SK-N-SH (cell line): ENCODE measurements around the gene PPP1R3G. TPM values are rescaled to one million over a fixed set of nuclear protein-coding genes. Genes with fewer than 3 reads are reported as not detected.
"Not testable (repeated sequence)": the region's sequence is repeated elsewhere in the genome, so short reads cannot be mapped to it uniquely, and the experiment has no call there.

ENCODE experiments used
- CTCF ChIA-PET: fragments of 300-600, 350-600 bp; formaldehyde crosslinking; extraction: SDS; loops from one replicate; lab custom pipeline; 2021; lab: Yijun Ruan, JAX
- POLR2A ChIA-PET: fragments of 350-600 bp; sonication (Branson Sonifier 250); formaldehyde crosslinking; extraction: SDS; loops from one replicate; lab custom pipeline; 2020; ENCODE audit warnings: antibody characterized with exemption, inconsistent platforms; lab: Yijun Ruan, JAX
- DNase-seq: peaks from one replicate; pipeline ENCODE4 v3.0.0; 2012
- H2AFZ ChIP-seq: fragments of 200-600 bp; sonication (generic); 2 replicates; pipeline ENCODE4 v1.8.1; 2016; ENCODE audit warnings: antibody characterized with exemption, mild to moderate bottlenecking, low read depth
- H3F3A ChIP-seq: fragments of 200-600 bp; sonication (generic); replicated peaks from 2 replicates; pipeline ENCODE3; 2016; ENCODE audit warnings: antibody characterized with exemption, mild to moderate bottlenecking; ENCODE audit not compliant: insufficient read depth
- H3K27ac ChIP-seq, 2 experiments: fragments of 200-500 bp in 1 of 2; fragments of 200-600 bp in 1 of 2; sonication (Bioruptor generic) in 1 of 2; sonication (generic), shearing (Covaris generic) in 1 of 2; 2 replicates each; pipeline versions ENCODE4 v1.5.1 to v1.6.1; 2014 to 2016; ENCODE audit warnings: low read depth in 2 of 2, inconsistent platforms in 1 of 2, low read length in 1 of 2, mild to moderate bottlenecking in 1 of 2, mixed read lengths in 1 of 2
- H3K27me3 ChIP-seq: fragments of 200-600 bp; sonication (generic), shearing (Covaris generic); 2 replicates; pipeline ENCODE4 v1.6.1; 2016; ENCODE audit warnings: mixed run types; ENCODE audit not compliant: insufficient read depth
- H3K36me3 ChIP-seq, 2 experiments: fragments of 200-500 bp in 1 of 2; fragments of 200-600 bp in 1 of 2; sonication (Bioruptor generic) in 1 of 2; sonication (generic) in 1 of 2; replicated peaks in 1 of 2; 2 replicates each; pipeline versions ENCODE3 to v1.5.1; 2014 to 2016; ENCODE audit warnings: low read length in 1 of 2, mild to moderate bottlenecking in 1 of 2; ENCODE audit not compliant: insufficient read depth in 2 of 2, control insufficient read depth in 1 of 2
- H3K4me1 ChIP-seq, 2 experiments: fragments of 200-500 bp in 1 of 2; fragments of 200-600 bp in 1 of 2; sonication (Bioruptor generic) in 1 of 2; sonication (generic), shearing (Covaris generic) in 1 of 2; 2 replicates each; pipeline versions ENCODE4 v1.5.1 to v1.6.1; 2014 to 2016; ENCODE audit warnings: low read depth in 1 of 2, low read length in 1 of 2, mixed run types in 1 of 2; ENCODE audit not compliant: insufficient read depth in 2 of 2, control insufficient read depth in 1 of 2
- H3K4me2 ChIP-seq: fragments of 200-600 bp; sonication (generic), shearing (Covaris generic); 2 replicates; pipeline ENCODE4 v1.6.1; 2017; ENCODE audit warnings: mixed run types
- H3K4me3 ChIP-seq, 2 experiments: fragments of 200-500 bp in 1 of 2; fragments of 200-600 bp in 1 of 2; sonication (Bioruptor generic) in 1 of 2; sonication (generic), shearing (Covaris generic) in 1 of 2; 2 replicates each; pipeline versions ENCODE4 v1.5.1 to v1.8.1; 2014 to 2016; ENCODE audit warnings: low read depth in 2 of 2, inconsistent platforms in 1 of 2, low read length in 1 of 2, mild to moderate bottlenecking in 1 of 2, mixed read lengths in 1 of 2, moderate library complexity in 1 of 2
- H3K79me2 ChIP-seq: fragments of 200-600 bp; sonication (generic); 2 replicates; pipeline ENCODE4 v1.8.1; 2017; ENCODE audit warnings: mild to moderate bottlenecking; ENCODE audit not compliant: insufficient read depth
- H3K9ac ChIP-seq: fragments of 200-600 bp; sonication (generic); 2 replicates; pipeline ENCODE4 v1.6.1; 2017; ENCODE audit warnings: mixed run types
- H3K9me2 ChIP-seq: fragments of 200-600 bp; sonication (generic); 2 replicates; pipeline ENCODE4 v1.6.1; 2017; ENCODE audit warnings: mixed run types
- H3K9me3 ChIP-seq: fragments of 200-600 bp; sonication (generic); 2 replicates; pipeline ENCODE4 v1.6.1; 2017; ENCODE audit warnings: mixed run types, mild to moderate bottlenecking, moderate library complexity
- H4K20me1 ChIP-seq: fragments of 200-600 bp; sonication (generic); 2 replicates; pipeline ENCODE4 v1.6.1; 2017; ENCODE audit warnings: mild to moderate bottlenecking, mixed run types; ENCODE audit not compliant: insufficient read depth
- FOSL2 ChIP-seq: IDR thresholded peaks from 2 replicates; pipeline ENCODE4 v1.4.0; 2012; ENCODE audit warnings: low read depth, mild to moderate bottlenecking, moderate library complexity, borderline replicate concordance
- FOXM1 ChIP-seq: IDR thresholded peaks from 2 replicates; pipeline ENCODE4 v1.4.0; 2012; ENCODE audit warnings: low read depth, mild to moderate bottlenecking
- RCOR1 ChIP-seq: fragments of 150-350 bp; IDR thresholded peaks from 2 replicates; pipeline ENCODE4 v1.6.1; 2017; ENCODE audit warnings: antibody characterized with exemption, low read length
- RFX5 ChIP-seq: IDR thresholded peaks from 2 replicates; pipeline ENCODE4 v1.6.1; 2012; ENCODE audit warnings: mild to moderate bottlenecking, improper control_type of control experiment, low read length
- RXRA ChIP-seq: IDR thresholded peaks from 2 replicates; pipeline ENCODE4 v1.4.0; 2012; ENCODE audit warnings: low read depth, mild to moderate bottlenecking, borderline replicate concordance
- SIN3A ChIP-seq: IDR thresholded peaks from 2 replicates; pipeline ENCODE4 v1.6.1; 2012; ENCODE audit warnings: low read depth, mild to moderate bottlenecking, low read length, moderate library complexity, borderline replicate concordance
- TCF12 ChIP-seq: IDR thresholded peaks from 2 replicates; pipeline ENCODE4 v1.4.0; 2012
- TEAD4 ChIP-seq: IDR thresholded peaks from 2 replicates; pipeline ENCODE4 v1.4.0; 2012; ENCODE audit warnings: mild to moderate bottlenecking, borderline replicate concordance; ENCODE audit not compliant: insufficient read depth
- USF2 ChIP-seq: fragments of 150-350 bp; IDR thresholded peaks from 2 replicates; pipeline ENCODE4 v1.6.1; 2017; ENCODE audit warnings: antibody characterized with exemption, low read length, low read depth, borderline replicate concordance
- YY1 ChIP-seq: IDR thresholded peaks from 2 replicates; pipeline ENCODE4 v1.4.0; 2012; ENCODE audit warnings: low read depth, mild to moderate bottlenecking
- ZBTB33 ChIP-seq: IDR thresholded peaks from 2 replicates; pipeline ENCODE4 v1.4.0; 2012; ENCODE audit warnings: low read depth, borderline replicate concordance
- WGBS: methylation state at CpG from one replicate; pipeline ENCODE4 v1.1.6; 2017; ENCODE audit warnings: low lambda C conversion rate; 5-methylcytosine and 5-hydroxymethylcytosine counted together
- polyA plus RNA-seq, 3 experiments: library from polyadenylated mRNA; depleted of rRNA; stranded (reverse); fragments of >200 nt; gene quantifications; 2 replicates each; pipeline ENCODE4 v1.2.3, GENCODE V29; 2012

The PPP1R3G gene
- polyA plus RNA-seq, 1 of the 3 experiments (the other 2 are of a cell fraction), result 0.10 TPM

DNA sequence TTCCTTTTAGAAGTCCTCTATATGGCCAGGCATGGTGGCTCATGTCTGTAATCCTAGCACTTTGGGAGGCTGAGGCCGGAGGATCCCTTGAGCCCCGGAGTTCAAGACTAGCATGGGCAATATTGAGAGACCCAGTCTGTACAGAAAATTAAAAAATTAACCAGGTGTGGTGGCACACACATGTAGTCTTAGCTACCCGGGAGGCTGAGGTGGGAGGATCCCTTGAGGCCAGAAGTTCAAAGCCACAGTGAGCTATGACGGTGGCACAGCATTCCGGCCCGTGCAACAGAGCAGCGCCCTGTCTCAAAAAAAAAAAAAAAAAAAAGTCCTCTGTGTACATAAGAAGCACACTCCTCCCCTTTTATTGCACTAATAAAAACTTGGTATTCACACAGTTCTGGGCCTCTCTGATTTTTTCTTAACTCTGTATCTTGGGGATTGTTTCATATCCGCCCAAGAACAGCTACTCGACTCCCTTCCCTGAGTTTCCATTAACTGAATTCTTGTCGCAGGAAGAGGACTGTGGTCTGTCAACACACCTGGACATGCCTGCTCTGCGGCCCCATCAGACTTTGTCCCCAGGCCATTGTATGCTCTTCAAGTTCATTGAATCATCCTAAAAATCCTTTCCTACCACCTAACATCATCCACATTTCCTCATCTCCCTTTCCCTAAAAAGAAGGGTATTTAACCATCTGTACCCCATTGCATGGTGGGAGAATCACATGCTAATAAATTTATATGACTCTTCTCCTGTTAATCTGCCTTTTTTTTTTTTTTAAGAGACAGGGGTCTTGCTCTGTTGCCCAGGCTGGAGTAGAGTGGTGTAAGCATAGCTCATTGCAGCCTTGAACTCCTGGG, 25.9 kb upstream of the PPP1R3G start:
- Histone ChIP-seq H3F3A (no peaks in the 10 kb centered on the region), H3K27me3 (no peaks in the 10 kb centered on the region), H3K9me3 (no peaks in the 10 kb centered on the region; the same call in 1 of the 2 replicates), H3K4me3 (no peak overlapping the region), H3K9me2 (no peaks in the 10 kb centered on the region), H3K9ac (no peak overlapping the region), H2AFZ (no peak overlapping the region), H3K79me2 (no peaks in the 10 kb centered on the region), H4K20me1 (no peaks in the 10 kb centered on the region), H3K27ac (no peak overlapping the region)
- ChIA-PET POLR2A (no interaction called here), CTCF (interaction anchor here (0.6 kb wide), 1 partner anchor 172 kb away, joined by 3 read pairs; no protein-coding TSS in a partner anchor)
- DNase-seq, result no peak
- WGBS, result 80% methylated on average over 11 of the region's 11 CpGs
- no peak for TF ChIP-seq RFX5
- TF ChIP-seq YY1, result no peak
- TF ChIP-seq USF2, result no peak
- TF ChIP-seq TEAD4, result no peak
- no peak for TF ChIP-seq FOSL2
- TF ChIP-seq ZBTB33, result no peak
- TF ChIP-seq SIN3A, result no peak
- no peak for TF ChIP-seq TCF12
- TF ChIP-seq RXRA, result no peak
- no peak for TF ChIP-seq RCOR1
- no peak for TF ChIP-seq FOXM1
- TF ChIP-seq, all 33 proteins: peak for 0
- H3K36me3 ChIP-seq, result no peaks in the 10 kb centered on the region
- no peak overlapping the region for H3K4me2 ChIP-seq
- peaks cover 0 to 4% of the 10 kb centered on the region in 2 experiments; a peak in 1 of 4 replicates for H3K4me1 ChIP-seq

- H2AFZ ChIP-seq, H3K79me2 ChIP-seq, H3F3A ChIP-seq, DNase-seq, H3K9me2 ChIP-seq, H3K36me3 ChIP-seq, H3K9me3 ChIP-seq, H3K4me1 ChIP-seq, POLR2A ChIA-PET, H3K27ac ChIP-seq, H3K4me3 ChIP-seq, H4K20me1 ChIP-seq, H3K4me2 ChIP-seq, H3K27me3 ChIP-seq, H3K9ac ChIP-seq: not testable (repeated sequence)
- WGBS, result 78% methylated on average over 9 of the region's 9 CpGs
- CTCF ChIA-PET, result interaction anchor here (0.9 kb wide), 1 partner anchor 29 kb away, joined by 3 read pairs; no protein-coding TSS in a partner anchor
These were observed 24.7 kb upstream of the PPP1R3G start for GRCh38 chr6:5060439-5060838.
